ENCODE results near the gene KLRF2. TPM values are rescaled to one million over a fixed set of nuclear protein-coding genes. Genes with fewer than 3 reads are reported as not detected.

KLRF2 gene
- total RNA-seq, 1 experiment from 2014 or later, result not detected

DNA sequence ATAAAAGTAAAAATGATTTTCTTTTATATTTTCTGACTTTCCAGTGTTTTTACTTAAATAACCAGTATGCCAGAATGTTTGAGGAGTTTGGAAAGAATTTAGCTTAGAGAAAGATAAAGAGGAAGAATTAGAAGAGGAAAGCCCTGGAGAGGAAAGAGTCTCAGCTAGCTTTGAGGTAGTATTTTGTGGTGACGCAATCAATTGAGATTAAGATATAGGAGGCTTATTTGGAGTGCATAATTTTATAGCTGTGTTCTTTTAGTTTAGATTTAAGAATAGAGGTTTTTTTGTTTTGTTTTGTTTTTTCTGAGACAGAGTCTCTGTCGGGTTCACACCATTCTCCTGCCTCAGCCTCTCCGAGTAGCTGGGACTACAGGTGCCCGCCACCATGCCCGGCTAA lies 30.2 kb upstream of the KLRF2 start:
- no peak overlapping the region for H3K4me3 Mint-ChIP-seq (ENCODE audit: low read depth, unreplicated experiment)
- H3K27ac Mint-ChIP-seq (ENCODE audit: unreplicated experiment), result no peak overlapping the region
- intact Hi-C loops (cut with micrococcal nuclease; ENCODE audit: unreplicated experiment), result no loop called here
- no peak for DNase-seq
- no peaks in the 10 kb centered on the region for H3K36me3 Mint-ChIP-seq (ENCODE audit: insufficient read depth, unreplicated experiment)
- H3K27me3 Mint-ChIP-seq (ENCODE audit: unreplicated experiment), result peaks cover 27% of the 10 kb centered on the region
- H3K4me1 Mint-ChIP-seq (ENCODE audit: low read depth, unreplicated experiment), result no peaks in the 10 kb centered on the region
- peaks cover 3% of the 10 kb centered on the region for H3K9me3 Mint-ChIP-seq (ENCODE audit: low read depth, unreplicated experiment)
- BruUV-seq (replicated peaks), result no TSS peak
- CTCF ChIA-PET, result no interaction called here
- TF ChIP-seq, protein P1, sequence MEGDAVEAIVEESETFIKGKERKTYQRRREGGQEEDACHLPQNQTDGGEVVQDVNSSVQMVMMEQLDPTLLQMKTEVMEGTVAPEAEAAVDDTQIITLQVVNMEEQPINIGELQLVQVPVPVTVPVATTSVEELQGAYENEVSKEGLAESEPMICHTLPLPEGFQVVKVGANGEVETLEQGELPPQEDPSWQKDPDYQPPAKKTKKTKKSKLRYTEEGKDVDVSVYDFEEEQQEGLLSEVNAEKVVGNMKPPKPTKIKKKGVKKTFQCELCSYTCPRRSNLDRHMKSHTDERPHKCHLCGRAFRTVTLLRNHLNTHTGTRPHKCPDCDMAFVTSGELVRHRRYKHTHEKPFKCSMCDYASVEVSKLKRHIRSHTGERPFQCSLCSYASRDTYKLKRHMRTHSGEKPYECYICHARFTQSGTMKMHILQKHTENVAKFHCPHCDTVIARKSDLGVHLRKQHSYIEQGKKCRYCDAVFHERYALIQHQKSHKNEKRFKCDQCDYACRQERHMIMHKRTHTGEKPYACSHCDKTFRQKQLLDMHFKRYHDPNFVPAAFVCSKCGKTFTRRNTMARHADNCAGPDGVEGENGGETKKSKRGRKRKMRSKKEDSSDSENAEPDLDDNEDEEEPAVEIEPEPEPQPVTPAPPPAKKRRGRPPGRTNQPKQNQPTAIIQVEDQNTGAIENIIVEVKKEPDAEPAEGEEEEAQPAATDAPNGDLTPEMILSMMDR (IDR thresholded peaks at IDR 0.05; ENCODE audit: unreplicated experiment), result no peak

DNA sequence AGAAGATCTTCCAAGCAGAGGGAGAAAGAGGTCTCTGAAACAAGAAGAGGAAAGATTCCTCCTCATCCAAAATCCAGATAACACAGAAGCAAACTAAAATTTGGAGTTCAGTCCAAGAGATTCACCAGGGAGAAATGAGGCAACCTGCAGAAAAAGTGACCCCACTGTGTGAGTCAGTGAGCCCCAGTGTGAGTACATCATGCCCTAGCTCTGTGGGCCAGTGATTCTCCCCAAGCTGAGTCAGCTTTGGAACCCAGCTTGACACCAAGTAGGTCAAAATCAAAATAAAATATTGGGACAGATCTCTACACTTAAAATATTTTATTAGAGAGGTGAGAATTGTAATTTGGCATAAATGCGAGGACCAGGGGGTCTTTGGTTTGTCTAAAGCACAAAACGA lies 29.4 kb upstream of the KLRF2 start:
- CTCF ChIA-PET, result no interaction called here

DNA sequence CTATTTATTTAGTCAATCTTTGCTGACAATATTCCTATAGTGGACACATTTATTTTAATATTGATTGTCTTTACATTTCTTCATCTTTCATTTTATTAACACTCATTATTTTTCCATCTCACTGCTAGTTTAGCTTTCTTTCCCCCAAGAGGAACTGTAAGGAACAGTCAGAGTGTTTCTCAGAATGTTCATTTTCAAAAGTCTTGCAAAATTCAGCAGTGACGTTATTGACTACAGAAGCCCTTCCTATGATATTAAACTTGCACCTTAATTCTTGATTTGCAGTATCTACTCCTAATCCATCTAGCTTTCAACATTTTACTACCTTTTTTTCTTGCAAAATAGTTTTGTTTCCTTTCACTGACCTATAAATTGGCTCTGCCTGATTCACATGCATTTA lies 25.1 kb upstream of the KLRF2 start:
- TF ChIP-seq, protein P1 (IDR thresholded peaks at IDR 0.05; ENCODE audit: unreplicated experiment), result no peak
- BruUV-seq (replicated peaks), result no TSS peak
- no peak overlapping the region for H3K27ac Mint-ChIP-seq (ENCODE audit: unreplicated experiment)
- no peaks in the 10 kb centered on the region for H3K9me3 Mint-ChIP-seq (ENCODE audit: low read depth, unreplicated experiment)
- no peaks in the 10 kb centered on the region for H3K27me3 Mint-ChIP-seq (ENCODE audit: unreplicated experiment)
- no peaks in the 10 kb centered on the region for H3K36me3 Mint-ChIP-seq (ENCODE audit: insufficient read depth, unreplicated experiment)
- CTCF ChIA-PET, result no interaction called here
- no peaks in the 10 kb centered on the region for H3K4me1 Mint-ChIP-seq (ENCODE audit: low read depth, unreplicated experiment)
- H3K4me3 Mint-ChIP-seq (ENCODE audit: low read depth, unreplicated experiment), result no peak overlapping the region
- intact Hi-C loops (cut with micrococcal nuclease; ENCODE audit: unreplicated experiment), result no loop called here
- DNase-seq, result no peak

More for the DNA sequence above, 29.4 kb upstream of the KLRF2 start:
- no TSS peak for BruUV-seq (replicated peaks)
- DNase-seq, result no peak
- intact Hi-C loops (cut with micrococcal nuclease; ENCODE audit: unreplicated experiment), result no loop called here
- H3K9me3 Mint-ChIP-seq (ENCODE audit: low read depth, unreplicated experiment), result peaks cover 3% of the 10 kb centered on the region
- TF ChIP-seq, protein P1 (IDR thresholded peaks at IDR 0.05; ENCODE audit: unreplicated experiment), result no peak
- no peak overlapping the region for H3K4me3 Mint-ChIP-seq (ENCODE audit: low read depth, unreplicated experiment)
- H3K36me3 Mint-ChIP-seq (ENCODE audit: insufficient read depth, unreplicated experiment), result no peaks in the 10 kb centered on the region
- no peak overlapping the region for H3K27ac Mint-ChIP-seq (ENCODE audit: unreplicated experiment)
- H3K27me3 Mint-ChIP-seq (ENCODE audit: unreplicated experiment), result peaks cover 18% of the 10 kb centered on the region
- H3K4me1 Mint-ChIP-seq (ENCODE audit: low read depth, unreplicated experiment), result no peaks in the 10 kb centered on the region

DNA sequence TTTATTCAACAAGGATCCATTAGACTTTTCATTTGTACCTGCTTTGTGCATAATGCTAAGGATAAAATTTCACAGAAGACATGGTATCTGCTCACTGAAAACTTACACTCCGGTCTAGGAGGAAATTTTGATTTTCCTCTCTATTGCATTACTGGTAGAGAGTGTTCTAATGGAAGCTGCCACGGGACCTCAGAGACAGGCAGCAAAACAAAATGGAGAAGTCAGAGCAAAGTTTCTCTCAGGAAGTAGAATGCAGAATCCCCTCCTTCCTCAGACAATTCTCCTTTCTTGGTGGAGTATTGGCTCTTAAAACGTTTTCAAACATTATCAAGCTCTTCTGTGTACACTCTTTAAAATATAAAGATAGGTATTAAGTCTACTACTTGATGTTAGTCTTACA lies 24.4 kb upstream of the KLRF2 start:
- Mint-ChIP-seq H3K36me3 (ENCODE audit: insufficient read depth, unreplicated experiment) (no peaks in the 10 kb centered on the region), H3K4me3 (ENCODE audit: low read depth, unreplicated experiment) (no peak overlapping the region), H3K4me1 (ENCODE audit: low read depth, unreplicated experiment) (no peaks in the 10 kb centered on the region), H3K27me3 (ENCODE audit: unreplicated experiment) (no peaks in the 10 kb centered on the region), H3K9me3 (ENCODE audit: low read depth, unreplicated experiment) (no peaks in the 10 kb centered on the region), H3K27ac (ENCODE audit: unreplicated experiment) (no peak overlapping the region)
- TF ChIP-seq, protein P1 (IDR thresholded peaks at IDR 0.05; ENCODE audit: unreplicated experiment), result no peak
- no TSS peak for BruUV-seq (replicated peaks)
- CTCF ChIA-PET, result no interaction called here
- no peak for DNase-seq
- intact Hi-C loops (cut with micrococcal nuclease; ENCODE audit: unreplicated experiment), result no loop called here

DNA sequence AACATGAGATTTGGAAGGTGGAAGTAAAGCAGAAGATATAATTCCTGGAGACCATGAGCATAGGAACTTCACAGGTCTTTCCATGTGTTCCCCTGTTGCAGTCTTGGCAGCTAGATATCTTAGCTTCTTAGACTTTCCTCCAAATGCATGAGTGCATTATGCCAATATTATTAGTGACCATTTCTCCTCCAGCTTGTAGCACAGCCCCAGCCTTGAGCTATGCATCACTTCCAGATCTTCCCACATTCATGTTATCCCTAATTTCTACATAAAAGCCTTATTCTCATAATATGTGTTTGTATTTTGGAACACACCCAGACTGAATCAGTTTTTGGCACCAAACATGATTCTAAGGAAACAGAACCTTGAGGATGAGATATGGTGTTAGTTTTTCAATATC lies 23.2 kb upstream of the KLRF2 start:
- no peaks in the 10 kb centered on the region for H3K9me3 Mint-ChIP-seq (ENCODE audit: low read depth, unreplicated experiment)
- no peaks in the 10 kb centered on the region for H3K4me1 Mint-ChIP-seq (ENCODE audit: low read depth, unreplicated experiment)
- H3K27me3 Mint-ChIP-seq (ENCODE audit: unreplicated experiment), result no peaks in the 10 kb centered on the region
- CTCF ChIA-PET, result no interaction called here
- BruUV-seq (replicated peaks), result no TSS peak
- intact Hi-C loops (cut with micrococcal nuclease; ENCODE audit: unreplicated experiment), result no loop called here
- no peaks in the 10 kb centered on the region for H3K36me3 Mint-ChIP-seq (ENCODE audit: insufficient read depth, unreplicated experiment)
- no peak overlapping the region for H3K27ac Mint-ChIP-seq (ENCODE audit: unreplicated experiment)
- H3K4me3 Mint-ChIP-seq (ENCODE audit: low read depth, unreplicated experiment), result no peak overlapping the region
- no peak for DNase-seq
- TF ChIP-seq, protein P1 (IDR thresholded peaks at IDR 0.05; ENCODE audit: unreplicated experiment), result no peak

Measured in Calu3 (cell line).